HG03520 (cell line): ENCODE measurements around the gene SRL.
"Not testable (repeated sequence)": the region's sequence is repeated elsewhere in the genome, so short reads cannot be mapped to it uniquely, and the experiment has no call there.

Experiments
- ATAC-seq: cut with Tn5 transposase; IDR thresholded peaks from one replicate; pipeline ENCODE4 v1.9.1; 2021; ENCODE audit warnings: mild to moderate bottlenecking, moderate library complexity; ENCODE audit not compliant: unreplicated experiment

Gene SRL

GRCh38 chr16:4172070-4172469, 69.8 kb downstream of the SRL start:
- ATAC-seq = no peak

GRCh38 chr16:4169415-4169814, 72.5 kb downstream of the SRL start:
- no peak for ATAC-seq

GRCh38 chr16:4166821-4167220, 75.1 kb downstream of the SRL start:
- ATAC-seq = no peak

- no peak for ATAC-seq
Observed at GRCh38 chr16:4160658-4161430, 81.0 kb downstream of the SRL start.

- no peak for ATAC-seq
Observed at GRCh38 chr16:4159726-4160125, 82.2 kb downstream of the SRL start.

GRCh38 chr16:4158143-4159093, 83.5 kb downstream of the SRL start:
- ATAC-seq = no peak

GRCh38 chr16:4157376-4157825, 84.5 kb downstream of the SRL start:
- no peak for ATAC-seq

GRCh38 chr16:4156503-4156902, 85.4 kb downstream of the SRL start:
- not testable (repeated sequence) for ATAC-seq

GRCh38 chr16:4153364-4153763, 88.5 kb downstream of the SRL start:
- not testable (repeated sequence) for ATAC-seq

GRCh38 chr16:4152267-4152666, 89.6 kb downstream of the SRL start:
- ATAC-seq = no peak

- no peak for ATAC-seq
Observed at GRCh38 chr16:4147236-4147635, 94.6 kb downstream of the SRL start.

- no peak for ATAC-seq
Observed at GRCh38 chr16:4142268-4142667, 99.6 kb downstream of the SRL start.

GRCh38 chr16:4141604-4142003, 100.3 kb downstream of the SRL start:
- ATAC-seq = no peak

GRCh38 chr16:4140652-4141051, 101.2 kb downstream of the SRL start:
- ATAC-seq = no peak

GRCh38 chr16:4139968-4140367, 101.9 kb downstream of the SRL start:
- ATAC-seq = no peak
